ENCODE data around the gene WASF3.

Gene WASF3

DNA sequence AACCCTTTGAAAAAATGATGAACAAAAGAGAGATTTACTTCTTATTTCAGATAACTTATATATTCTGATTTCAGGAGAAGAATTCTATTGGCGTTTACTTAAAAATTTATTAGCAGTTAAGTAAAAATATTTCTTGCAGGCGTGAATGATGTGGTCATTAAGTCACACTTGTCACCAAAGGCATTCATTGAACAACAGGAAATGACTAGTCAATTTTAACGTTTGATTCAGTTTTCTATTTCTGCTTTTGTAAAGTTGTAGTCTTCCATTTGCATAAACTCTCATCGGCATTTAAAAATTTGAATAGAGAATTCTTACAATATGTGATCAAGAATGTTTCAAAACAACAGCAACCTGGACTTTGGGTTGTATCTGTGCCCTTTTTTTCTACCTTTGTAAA lies 119.7 kb downstream of the WASF3 start:
- no peak for DNase-seq
- intact Hi-C loops (cut with DNase I): no loop called here

DNA sequence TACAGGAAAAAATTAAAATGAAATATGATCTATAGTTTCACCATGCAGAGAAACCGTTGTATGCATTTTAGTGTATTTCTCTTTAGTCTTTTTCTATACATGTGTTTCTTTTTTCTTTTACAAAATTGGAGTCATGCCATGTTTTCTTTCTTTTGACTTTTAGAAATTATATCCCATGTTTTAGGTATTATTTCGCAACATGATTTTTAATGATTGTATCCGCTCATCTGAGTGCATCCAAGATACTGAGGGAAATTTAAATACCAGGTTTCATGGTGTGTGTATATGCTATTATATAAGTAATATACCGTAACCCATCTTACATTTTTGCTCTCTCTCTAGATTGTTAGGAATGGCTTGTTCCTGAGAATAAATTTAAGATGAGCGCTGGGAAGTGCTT lies 120.8 kb downstream of the WASF3 start:
- DNase-seq: no peak
- intact Hi-C loops (cut with DNase I): no loop called here

DNA sequence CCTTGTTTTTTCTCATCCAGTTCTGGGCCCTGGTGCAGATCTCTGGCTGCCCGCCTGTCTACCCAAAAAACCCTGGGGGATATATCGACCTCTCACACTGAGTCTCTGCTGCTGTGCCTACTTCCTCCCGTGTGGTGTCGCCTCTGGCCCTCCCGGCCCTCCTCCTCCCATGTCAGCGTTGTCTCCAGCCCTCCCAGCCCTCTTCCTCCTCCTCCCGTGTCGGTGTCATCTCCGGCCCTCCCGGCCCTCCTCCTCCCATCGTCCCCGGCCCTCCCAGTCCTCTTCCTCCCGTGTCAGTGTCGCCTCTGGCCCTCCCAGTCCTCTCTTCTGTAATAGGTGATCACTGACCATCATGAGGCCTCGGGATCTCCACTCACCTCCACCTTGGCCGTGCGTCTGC lies 121.3 kb downstream of the WASF3 start:
- intact Hi-C loops (cut with DNase I): no loop called here
- no peak for DNase-seq

DNA sequence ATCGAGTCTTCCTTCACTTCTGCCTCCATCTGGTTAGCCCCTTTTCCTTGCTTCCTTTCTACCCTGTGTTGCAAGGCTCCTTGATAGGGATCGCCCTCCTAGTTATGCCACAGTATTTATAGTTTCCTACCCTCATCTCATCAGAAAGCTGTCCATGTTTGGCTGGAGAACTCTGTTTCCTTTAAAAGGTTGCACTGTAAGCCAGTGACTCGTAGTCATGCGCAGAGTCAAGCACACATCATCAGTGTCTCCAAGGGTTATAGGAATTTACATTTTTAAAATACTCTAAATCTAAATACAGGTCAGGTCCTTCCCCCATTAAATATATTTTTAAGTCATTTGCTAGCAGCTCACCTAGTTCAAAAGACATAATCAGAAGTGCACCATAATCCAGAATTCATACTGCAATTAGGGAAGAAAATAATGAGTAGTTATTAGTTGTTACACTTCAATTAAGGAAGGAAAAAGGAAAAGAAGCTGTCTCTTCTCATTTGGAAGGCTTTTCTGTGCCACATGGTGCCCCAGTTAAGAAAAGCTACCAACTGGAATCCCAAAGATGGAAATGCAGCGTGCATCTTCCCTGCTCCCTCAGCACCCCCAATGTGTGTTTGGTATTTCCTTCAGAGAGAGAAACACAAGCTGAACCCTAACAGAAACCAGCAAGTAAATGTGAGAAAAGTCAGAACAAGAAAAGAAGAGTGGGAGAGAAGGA lies 122.1 kb downstream of the WASF3 start:
- no peak for DNase-seq
- intact Hi-C loops (cut with DNase I): no loop called here

DNA sequence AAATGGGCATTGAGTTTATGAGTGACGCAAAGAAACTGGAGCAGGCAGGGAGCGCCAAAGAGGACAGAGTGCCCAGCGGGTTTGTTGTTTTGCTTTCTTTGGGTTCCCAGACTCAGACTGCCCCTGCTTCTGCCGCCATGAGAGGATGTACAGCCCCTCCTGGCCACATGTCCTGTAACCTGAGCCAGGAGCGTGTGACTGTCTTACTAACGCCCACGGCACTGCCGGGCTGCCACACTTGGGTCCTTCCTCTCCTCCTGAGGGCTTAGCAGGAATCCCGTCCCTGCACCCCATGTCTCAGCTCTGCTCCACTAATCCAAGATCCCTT lies 122.6 kb downstream of the WASF3 start:
- DNase-seq: peak in 2 of 10 donors; percentile 78 to 88
- intact Hi-C loops (cut with DNase I): no loop called here

DNA sequence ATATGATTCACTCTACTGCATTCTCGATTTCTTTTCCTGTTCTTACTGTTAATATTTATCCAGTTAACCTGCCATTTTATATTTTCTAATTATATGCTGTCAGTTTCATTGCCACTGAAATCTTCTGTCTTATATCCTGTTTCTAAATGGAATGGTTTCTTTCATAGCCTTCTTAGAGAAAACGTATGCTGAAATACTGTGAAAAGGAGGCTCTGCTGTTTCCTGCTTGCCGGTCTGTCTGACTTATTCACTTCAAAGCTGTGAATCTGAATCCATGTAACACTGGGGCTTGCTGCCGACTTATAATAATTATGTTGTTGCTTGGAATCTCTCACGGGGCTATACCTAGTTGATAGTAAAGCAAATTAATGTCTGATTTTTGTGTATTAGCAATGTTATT lies 123.1 kb downstream of the WASF3 start:
- intact Hi-C loops (cut with DNase I): no loop called here
- DNase-seq: no peak

DNA sequence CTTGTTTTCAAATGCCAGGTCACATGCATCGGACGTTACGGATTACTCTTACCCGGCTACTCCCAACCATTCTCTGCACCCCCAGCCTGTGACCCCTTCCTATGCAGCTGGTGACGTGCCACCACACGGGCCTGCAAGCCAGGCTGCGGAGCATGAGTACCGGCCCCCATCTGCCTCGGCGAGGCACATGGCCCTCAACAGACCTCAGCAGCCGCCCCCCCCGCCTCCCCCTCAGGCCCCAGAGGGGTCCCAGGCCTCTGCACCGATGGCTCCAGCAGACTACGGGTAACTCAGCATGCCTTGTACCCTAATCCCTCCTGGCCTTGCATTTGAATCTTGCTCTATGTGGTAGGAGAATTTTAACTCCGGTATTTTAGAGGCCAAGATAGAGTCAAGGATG lies 123.6 kb downstream of the WASF3 start:
- intact Hi-C loops (cut with DNase I): no loop called here

DNA sequence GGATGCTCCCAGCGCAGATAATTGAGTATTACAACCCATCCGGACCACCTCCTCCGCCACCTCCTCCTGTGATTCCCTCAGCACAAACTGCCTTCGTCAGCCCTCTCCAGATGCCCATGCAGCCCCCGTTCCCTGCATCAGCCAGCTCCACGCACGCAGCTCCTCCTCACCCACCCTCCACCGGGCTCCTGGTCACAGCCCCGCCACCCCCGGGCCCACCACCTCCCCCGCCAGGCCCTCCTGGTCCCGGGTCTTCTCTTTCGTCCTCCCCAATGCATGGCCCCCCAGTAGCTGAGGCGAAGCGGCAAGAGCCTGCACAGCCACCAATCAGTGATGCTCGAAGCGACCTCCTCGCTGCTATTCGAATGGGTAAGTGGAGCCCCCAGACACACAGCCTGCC lies 125.1 kb downstream of the WASF3 start:
- intact Hi-C loops (cut with DNase I): no loop called here
- DNase-seq: no peak

More for the DNA sequence above, 123.6 kb downstream of the WASF3 start:
- DNase-seq: no peak

DNA sequence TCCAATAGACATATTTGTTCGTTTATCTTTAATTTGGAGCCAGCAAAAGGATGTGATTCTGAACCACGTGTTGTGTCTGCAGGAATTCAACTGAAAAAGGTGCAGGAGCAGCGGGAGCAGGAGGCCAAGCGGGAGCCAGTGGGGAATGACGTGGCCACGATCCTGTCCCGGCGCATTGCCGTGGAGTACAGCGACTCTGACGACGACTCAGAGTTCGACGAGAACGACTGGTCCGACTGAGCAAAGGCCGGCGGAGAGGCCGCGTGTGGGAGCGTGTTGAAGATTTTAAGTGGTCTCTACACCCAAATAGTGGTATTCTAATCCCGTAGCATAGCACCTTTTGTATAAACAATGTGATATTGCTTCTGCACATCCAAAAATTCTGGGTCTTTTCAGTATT lies 128.1 kb downstream of the WASF3 start:
- intact Hi-C loops (cut with DNase I): no loop called here
- peak in 1 of 10 donors; percentile 61 for DNase-seq

DNA sequence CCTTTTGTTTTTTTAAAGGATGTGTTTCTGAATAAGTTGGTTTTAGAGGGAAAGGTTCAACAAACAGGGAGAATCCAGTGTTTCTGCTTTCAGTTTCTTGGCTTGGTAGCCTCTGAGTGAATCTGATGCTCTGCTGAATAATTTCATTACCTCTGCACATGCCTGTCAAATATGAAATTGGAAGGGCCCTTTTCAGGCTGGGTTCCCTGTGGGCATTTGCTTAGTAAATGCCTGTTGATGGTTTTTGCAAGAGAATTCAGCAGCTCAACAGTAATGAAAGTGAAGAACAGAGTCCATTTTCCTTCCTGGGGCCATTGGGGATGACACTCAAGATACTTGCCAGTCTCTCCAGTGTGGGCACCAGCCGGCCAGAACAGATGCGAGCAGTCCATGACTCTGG lies 128.8 kb downstream of the WASF3 start:
- DNase-seq: no peak
- intact Hi-C loops (cut with DNase I): no loop called here

DNA sequence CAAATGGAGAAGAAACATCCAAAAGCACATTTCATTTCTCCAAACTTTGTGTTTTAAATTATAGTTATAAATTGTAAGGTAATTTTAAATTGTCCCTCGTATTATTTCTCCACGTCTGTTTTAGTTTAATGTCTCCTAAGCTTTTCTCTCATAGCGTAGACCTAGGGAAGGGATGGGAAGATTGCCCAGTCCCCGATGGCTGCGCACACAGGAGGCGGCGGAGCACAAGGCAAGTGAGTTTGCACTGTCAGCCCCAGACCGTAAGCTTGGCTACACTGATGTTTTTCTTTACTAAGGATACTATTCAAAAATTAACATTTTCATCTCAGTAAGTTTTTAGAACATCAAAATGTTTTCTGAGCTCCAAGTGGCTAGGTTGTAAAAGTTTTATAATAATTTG lies 130.8 kb downstream of the WASF3 start:
- peak in 2 of 10 donors; percentile 45 to 71 for DNase-seq
- intact Hi-C loops (cut with DNase I): no loop called here

DNA sequence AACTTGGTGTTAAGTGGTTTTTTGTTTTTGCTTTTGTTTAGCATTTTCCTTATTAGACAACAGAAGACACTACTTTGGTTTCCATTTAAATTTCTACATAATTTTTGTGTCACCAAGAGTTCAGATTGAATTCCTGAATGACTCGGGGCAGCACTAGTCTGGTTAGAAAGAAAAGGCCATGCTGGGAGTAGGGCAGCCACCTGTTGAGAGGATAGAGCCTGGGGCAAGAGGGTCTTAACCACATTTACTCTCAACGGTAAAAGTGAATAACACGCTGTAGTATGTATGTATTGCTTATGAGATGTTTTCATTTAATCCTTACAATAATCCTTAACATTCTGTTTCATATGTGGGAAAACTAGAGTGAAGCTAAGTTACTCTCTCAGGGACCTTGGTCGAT lies 131.5 kb downstream of the WASF3 start:
- no peak for DNase-seq
- intact Hi-C loops (cut with DNase I): no loop called here

DNA sequence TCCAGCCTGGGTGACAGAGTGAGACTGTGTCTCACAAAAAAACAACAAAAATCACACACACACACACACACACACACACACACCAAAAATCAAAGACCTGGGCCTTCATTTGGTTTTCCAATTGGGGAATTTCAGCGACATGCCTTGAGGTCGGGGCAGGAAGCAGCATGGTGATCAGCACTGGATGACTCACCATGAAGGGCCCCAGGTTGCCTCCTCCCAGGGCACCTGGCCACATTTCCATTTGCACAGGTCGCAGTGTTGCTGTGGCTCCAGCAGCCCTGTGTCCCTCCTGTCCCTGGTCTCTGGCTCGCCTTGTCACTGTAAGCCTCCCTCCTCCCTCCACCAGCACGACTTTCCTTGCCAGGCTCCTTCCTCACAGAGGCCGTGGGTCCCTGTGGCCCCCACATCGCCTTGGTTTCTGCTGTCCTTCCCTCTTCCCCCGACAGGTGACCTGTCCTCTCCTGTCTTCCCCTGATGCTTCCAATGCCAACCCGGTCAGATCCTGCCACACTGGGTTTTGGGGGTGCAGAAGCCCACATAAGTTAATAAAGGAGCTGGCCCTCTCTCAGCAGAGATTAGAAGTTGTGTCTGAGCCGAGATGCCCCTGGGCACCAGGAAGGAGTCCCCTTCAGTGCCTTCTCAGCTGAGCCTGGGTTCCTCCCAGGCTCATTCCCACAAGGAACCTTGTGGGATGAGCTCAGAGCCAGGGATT lies 136.4 kb downstream of the WASF3 start:
- intact Hi-C loops (cut with DNase I): loop anchor here (10.0 kb wide), 1 partner anchor 439 kb away; the partner anchor contains the start of gene CDK8
- peak in 1 of 10 donors; percentile 72 for DNase-seq

DNA sequence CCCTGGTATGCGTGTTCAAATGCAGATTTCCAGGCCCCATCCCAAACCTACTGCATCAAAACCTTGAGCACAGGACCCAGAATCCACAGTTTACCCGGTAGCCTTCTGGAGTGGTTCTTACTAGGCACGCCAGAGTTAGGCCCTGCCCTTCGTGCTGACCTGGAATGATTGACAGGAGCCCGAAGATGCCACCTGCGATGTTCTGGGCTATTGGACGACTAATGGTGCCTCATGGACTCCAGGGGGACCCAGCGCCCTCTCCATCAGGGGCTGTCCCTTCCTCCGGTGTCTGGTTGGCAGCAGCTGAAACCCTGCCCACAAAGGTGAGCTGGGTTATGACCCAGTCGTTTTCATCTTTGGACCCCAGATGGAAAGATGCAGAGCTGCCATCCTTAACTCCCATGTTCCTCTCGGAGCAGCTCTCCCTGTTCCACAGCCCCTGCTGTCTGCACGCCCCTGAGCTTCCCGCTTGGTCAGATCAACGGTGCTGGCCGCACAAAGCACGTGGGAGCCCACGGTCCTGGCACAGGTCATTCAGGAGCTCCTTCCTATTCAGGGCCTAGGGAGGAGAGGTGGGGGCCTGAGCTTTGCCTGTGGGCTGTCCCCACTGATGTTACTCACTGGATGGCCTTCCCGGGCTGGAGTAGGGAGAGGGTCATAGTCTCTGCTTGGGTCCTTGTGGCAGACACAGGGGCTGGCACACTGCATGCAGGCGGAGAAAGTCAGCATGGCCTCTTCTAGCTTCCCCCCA lies 137.3 kb downstream of the WASF3 start:
- intact Hi-C loops (cut with DNase I): loop anchor here (5.0 to 10.0 kb wide), 2 partner anchors 37 to 440 kb away; partner anchors contain the start of gene CDK8
- peak in 1 of 10 donors; percentile 76 for DNase-seq

DNA sequence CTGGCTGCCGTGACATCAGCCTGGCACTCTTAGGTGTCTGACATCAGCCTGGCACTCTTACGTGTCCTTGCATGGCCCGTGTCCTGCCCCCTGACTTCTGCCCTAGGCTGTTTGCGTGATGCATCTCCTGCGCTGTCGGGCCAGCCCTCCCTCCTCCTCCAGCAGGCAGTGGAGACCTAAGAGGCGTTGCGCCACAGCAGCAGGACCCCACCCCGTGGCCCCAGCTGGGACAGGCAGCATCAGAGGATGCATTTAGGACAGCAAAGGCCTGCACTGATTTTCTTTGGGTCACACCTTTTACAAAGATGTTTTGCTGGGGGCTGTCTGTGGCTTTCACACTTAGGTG lies 137.8 kb downstream of the WASF3 start:
- intact Hi-C loops (cut with DNase I): loop anchor here (5.0 to 10.0 kb wide), 2 partner anchors 38 to 441 kb away; partner anchors contain the start of gene CDK8
- peak in 1 of 10 donors; percentile 62 for DNase-seq

DNA sequence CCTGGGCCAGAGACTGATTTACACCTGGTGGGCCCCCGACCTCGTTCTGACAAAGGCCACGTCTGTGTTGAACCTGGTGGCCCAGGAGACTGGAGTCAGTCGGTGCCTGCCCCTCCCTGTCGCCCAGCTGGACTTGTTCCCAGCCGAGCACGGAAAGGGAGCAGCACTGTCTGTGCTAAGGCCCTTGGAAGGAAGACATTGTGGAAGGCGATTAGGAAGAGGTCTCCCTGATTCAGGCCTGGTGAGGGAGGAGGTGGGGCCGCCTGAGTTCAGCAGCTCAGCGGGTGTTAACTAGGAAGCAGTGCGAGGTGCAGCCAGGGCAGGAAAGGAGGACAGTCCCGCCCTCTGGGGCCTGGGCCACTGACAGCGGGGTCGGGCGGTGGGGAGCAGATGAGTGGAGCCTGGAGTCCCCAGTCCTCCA lies 138.4 kb downstream of the WASF3 start:
- intact Hi-C loops (cut with DNase I): loop anchor here (2.0 to 10.0 kb wide), 3 partner anchors 39 to 441 kb away; partner anchors contain the start of gene CDK8

DNA sequence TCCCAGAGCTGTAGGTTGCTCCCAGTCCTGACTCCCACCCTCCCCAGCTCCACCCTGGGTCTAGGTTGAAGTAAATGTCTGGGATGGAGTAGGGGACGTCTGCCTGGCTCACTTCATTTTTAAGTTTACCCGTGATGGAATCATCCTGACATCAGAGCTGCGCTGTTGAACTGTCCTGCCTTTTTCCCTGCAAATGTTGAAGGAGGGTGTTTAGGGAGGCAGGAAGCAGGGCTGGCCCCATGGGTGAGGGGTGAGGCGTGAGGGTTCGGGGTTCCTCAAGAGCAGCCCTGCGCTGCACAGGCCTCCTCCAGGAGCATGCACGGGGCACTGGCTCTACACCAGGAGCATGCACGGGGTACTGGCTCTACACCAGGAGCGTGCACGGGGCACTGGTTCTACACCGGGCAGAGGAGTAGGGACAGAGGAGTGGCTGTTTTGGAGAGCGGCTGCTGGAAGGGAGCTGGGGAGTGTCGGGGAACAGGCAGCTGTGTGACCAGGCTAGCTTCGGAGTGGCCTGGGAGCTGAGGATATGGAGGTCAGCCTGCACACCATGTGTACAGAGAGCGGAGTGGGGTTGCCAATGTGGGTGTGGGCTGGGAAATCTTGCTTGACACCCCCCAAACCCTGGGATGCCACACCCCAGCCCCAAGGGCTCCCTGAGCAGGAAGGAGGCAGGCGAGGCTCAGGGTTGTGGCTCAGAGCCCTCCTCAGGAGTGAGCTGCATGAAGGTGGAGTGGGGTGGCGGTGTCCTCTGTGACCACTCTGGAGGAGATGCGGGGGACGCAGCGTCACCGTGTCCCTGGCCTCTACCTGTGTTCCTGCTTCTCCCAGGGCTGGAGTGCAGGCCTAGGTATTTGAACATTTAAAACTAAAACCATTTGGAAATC lies 139.8 kb downstream of the WASF3 start:
- intact Hi-C loops (cut with DNase I): loop anchor here (2.0 to 10.0 kb wide), 3 partner anchors 40 to 443 kb away; partner anchors contain the start of gene CDK8
- peak in 1 of 10 donors; percentile 83 for DNase-seq

More for the DNA sequence above, 138.4 kb downstream of the WASF3 start:
- peak in 1 of 10 donors; percentile 78 for DNase-seq

DNA sequence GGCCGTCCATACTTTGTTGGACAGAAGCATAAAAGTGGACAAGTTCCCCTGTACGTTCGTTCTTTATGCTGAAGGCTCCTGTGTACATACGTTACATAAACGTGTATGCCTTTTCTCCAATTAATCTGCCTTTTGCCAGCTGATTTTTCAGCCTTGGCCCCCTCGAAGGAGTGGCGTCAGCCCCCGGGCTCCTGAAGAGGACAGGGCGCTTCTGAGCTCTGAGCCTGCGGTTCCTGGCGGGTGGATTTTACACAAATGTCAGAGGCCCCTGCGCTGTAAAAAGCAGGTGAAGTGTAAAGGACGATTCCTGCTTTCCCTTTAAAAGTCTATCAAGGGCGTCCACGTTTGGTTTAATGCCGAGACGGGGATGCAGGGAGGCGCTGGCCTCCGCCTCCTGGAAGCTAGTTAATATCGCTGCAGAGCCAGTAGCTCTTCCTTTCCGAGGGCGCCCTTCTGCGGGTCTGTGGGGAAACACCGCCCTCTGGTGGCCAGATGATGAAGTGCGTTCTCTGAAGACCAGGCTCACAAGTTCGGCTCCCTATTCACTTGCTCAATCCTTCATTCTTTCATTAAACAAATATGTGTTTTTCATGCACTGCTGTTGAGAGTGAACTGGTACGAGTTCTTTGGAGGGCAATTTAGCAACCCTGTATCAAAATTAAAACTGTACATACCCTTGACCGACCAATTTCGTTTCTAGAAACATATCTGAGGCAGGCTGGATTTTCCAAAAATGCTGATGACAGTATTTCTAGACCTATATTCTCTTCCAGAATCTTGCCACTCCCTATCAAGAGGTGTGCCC lies 141.1 kb downstream of the WASF3 start:
- intact Hi-C loops (cut with DNase I): loop anchor here (2.0 to 10.0 kb wide), 4 partner anchors 41 to 514 kb away; partner anchors contain the start of gene CDK8
- peak; percentile 78 to 98 (median 92) for DNase-seq

DNA sequence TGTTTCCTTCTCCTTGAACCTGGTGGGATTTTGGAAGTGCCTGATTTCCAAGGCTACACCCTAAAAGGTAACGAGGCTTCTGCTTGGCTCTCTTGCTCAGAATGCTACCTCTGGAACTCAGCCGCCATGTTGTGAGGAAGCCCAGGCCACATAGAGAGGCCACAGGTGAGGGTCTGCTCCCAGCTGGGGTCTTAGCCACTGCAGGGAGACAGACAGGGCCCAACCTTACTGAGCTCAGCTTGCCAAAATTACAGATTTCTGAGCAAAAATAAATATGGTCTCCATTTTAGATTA lies 141.7 kb downstream of the WASF3 start:
- DNase-seq: no peak
- intact Hi-C loops (cut with DNase I): loop anchor here (2.0 to 10.0 kb wide), 4 partner anchors 42 to 514 kb away; partner anchors contain the start of gene CDK8
